Transverse colon (tissue), 4 donors: Measurements from ENCODE around the gene LIPE. TPM values are rescaled to one million over a fixed set of nuclear protein-coding genes. Genes with fewer than 3 reads are reported as not detected.

ENCODE experiments used
- DNase-seq: peaks from one replicate; pipeline ENCODE4 v3.0.0-alpha.2; 2019
- H3K27ac ChIP-seq, 4 donors: fragments of 200-600 bp; sonication (generic); 2 replicates each; pipeline ENCODE4 v1.5.1; 2016 to 2018; ENCODE audit warnings: inconsistent platforms in 4 of 4
- H3K27me3 ChIP-seq: fragments of 200-600 bp; sonication (generic); 2 replicates; pipeline ENCODE4 v1.5.1; 2017; ENCODE audit warnings: inconsistent platforms
- H3K36me3 ChIP-seq, 4 donors: fragments of 200-600 bp; sonication (generic); 2 replicates each; pipeline ENCODE4 v1.5.1; 2017 to 2019; ENCODE audit warnings: inconsistent platforms in 4 of 4
- H3K4me1 ChIP-seq, 4 donors: fragments of 200-600 bp; sonication (generic); 2 replicates each; pipeline ENCODE4 v1.5.1; 2017 to 2020; ENCODE audit warnings: inconsistent platforms in 4 of 4
- H3K4me3 ChIP-seq, 4 donors: fragments of 200-600 bp; sonication (generic); 1 replicate in 1 of 4; 2 replicates in 3 of 4; pipeline versions ENCODE4 v1.5.1 to v1.6.1; 2017 to 2019; ENCODE audit warnings: inconsistent platforms in 4 of 4
- H3K9me3 ChIP-seq, 2 donors: fragments of 200-600 bp; sonication (generic); 2 replicates each; pipeline ENCODE4 v1.5.1; 2017 to 2019; ENCODE audit warnings: inconsistent platforms in 2 of 2
- EP300 ChIP-seq: sonication (generic); formaldehyde crosslinking; IDR thresholded peaks from one replicate; pipeline ENCODE4 v1.6.1; 2017; ENCODE audit warnings: antibody characterized with exemption, low read depth
- POLR2A ChIP-seq: fragments of 450-650 bp; IDR thresholded peaks from one replicate; pipeline ENCODE4 v1.6.1; 2016; ENCODE audit warnings: antibody characterized with exemption, mild to moderate bottlenecking, moderate library complexity
- POLR2AphosphoS5 ChIP-seq, 3 donors: sonication (generic); formaldehyde crosslinking; IDR thresholded peaks; one replicate each; pipeline ENCODE4 v1.6.1; 2016; ENCODE audit warnings: antibody characterized with exemption in 3 of 3
- WGBS, 2 donors: methylation state at CpG; one replicate each; pipeline ENCODE4 v1.1.5; 2018; ENCODE audit warnings: low coverage in 1 of 2; 5-methylcytosine and 5-hydroxymethylcytosine counted together
- in situ Hi-C, 4 donors: fragments of 200-750 bp; cut with MboI; loops; one replicate each; pipeline versions ENCODE4 v1.15.0 to v1.15.1; 2017; ENCODE audit warnings: low sequenced_read_pairs in 3 of 4, low pct_ligation_motif_present in 1 of 4, low pct_unique_long_range_greater_than_20kb in 1 of 4
- intact Hi-C: fragments of 100-400 bp; cut with DNase I; formaldehyde crosslinking; loops from one replicate; pipeline ENCODE4 v1.15.1; 2023; ENCODE audit warnings: low total_unique reads
- total RNA-seq, 4 donors: library from RNA; depleted of rRNA; stranded (reverse); fragments of >200 nt; gene quantifications; one replicate each; pipeline ENCODE4 v1.1.0, GENCODE V29; 2016
- TF ChIP-seq, protein P1 (sequence below), 5 experiments: fragments of 200-600 bp in 3 of 5; fragments of 450-650 bp in 2 of 5; sonication (generic) in 3 of 5; IDR thresholded peaks; 1 replicate in 2 of 5; 2 replicates in 3 of 5; pipeline ENCODE4 v1.5.1; 2016 to 2017; ENCODE audit warnings: antibody characterized with exemption in 5 of 5, inconsistent platforms in 3 of 5, mild to moderate bottlenecking in 2 of 5, moderate library complexity in 1 of 5

The LIPE gene
- total RNA-seq, 4 donors from 2014 or later: 7.1 to 60.2 (median 25.9) TPM

DNA sequence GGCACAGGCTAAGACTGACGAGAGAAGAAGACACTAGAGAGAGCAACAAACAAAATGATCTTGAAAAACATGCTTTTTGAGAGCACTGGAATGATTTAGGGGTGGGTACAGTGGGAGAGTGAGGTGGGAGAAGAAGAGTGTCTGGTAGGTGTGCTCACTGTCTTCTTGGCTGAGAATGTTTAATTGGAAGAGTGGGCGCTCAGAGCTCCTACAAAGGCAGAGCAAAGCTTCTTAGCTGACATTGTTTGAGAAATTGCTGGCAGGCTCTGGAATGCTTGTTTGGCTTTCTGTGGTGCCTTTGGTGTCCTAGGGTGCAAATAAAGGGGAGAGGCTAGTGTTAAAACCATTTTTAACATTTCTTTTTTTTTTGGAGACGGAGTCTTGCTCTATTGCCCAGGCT, 1.5 kb upstream of the LIPE start:
- TF ChIP-seq POLR2AphosphoS5 (IDR thresholded peaks at IDR 0.05) (no peak), POLR2A (no peak), EP300 (no peak)
- TF ChIP-seq, protein P1, sequence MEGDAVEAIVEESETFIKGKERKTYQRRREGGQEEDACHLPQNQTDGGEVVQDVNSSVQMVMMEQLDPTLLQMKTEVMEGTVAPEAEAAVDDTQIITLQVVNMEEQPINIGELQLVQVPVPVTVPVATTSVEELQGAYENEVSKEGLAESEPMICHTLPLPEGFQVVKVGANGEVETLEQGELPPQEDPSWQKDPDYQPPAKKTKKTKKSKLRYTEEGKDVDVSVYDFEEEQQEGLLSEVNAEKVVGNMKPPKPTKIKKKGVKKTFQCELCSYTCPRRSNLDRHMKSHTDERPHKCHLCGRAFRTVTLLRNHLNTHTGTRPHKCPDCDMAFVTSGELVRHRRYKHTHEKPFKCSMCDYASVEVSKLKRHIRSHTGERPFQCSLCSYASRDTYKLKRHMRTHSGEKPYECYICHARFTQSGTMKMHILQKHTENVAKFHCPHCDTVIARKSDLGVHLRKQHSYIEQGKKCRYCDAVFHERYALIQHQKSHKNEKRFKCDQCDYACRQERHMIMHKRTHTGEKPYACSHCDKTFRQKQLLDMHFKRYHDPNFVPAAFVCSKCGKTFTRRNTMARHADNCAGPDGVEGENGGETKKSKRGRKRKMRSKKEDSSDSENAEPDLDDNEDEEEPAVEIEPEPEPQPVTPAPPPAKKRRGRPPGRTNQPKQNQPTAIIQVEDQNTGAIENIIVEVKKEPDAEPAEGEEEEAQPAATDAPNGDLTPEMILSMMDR (IDR thresholded peaks at IDR 0.05): no peak
- 58 to 93% methylated on average over 1 to 3 of the region's 3 CpGs for WGBS, 2 donors
- H3K4me1 ChIP-seq: peaks cover 10 to 19% (median 13%) of the 10 kb centered on the region in 4 donors

GRCh38 chr19:42426643-42427042, 545 bp downstream of the LIPE start:
- H3K4me3 ChIP-seq: no peak overlapping the region
- TF ChIP-seq, protein P1 (IDR thresholded peaks at IDR 0.05): no peak
- TF ChIP-seq EP300 (no peak), POLR2AphosphoS5 (IDR thresholded peaks at IDR 0.05) (no peak), POLR2A (no peak)
- no peaks in the 10 kb centered on the region for H3K36me3 ChIP-seq
- no peak for DNase-seq
- no peaks in the 10 kb centered on the region for H3K27me3 ChIP-seq
- in situ Hi-C loops (no loop called here), intact Hi-C loops (no loop called here)
- H3K4me1 ChIP-seq: peaks cover 5 to 27% (median 20%) of the 10 kb centered on the region in 4 donors
- H3K27ac ChIP-seq: no peak overlapping the region
- 94% methylated on average over 3 of the region's 3 CpGs; no CpG with 5 or more reads in 1 of the 2 donors for WGBS, 2 donors
- no peaks in the 10 kb centered on the region for H3K9me3 ChIP-seq

More for the DNA sequence above, 1.5 kb upstream of the LIPE start:
- intact Hi-C loops: no loop called here
- H3K27me3 ChIP-seq: no peaks in the 10 kb centered on the region
- in situ Hi-C loops: no loop called here
- H3K27ac ChIP-seq: no peak overlapping the region
- no peak for DNase-seq
- H3K9me3 ChIP-seq: no peaks in the 10 kb centered on the region
- H3K4me3 ChIP-seq: no peak overlapping the region
- no peaks in the 10 kb centered on the region for H3K36me3 ChIP-seq

- 58% methylated on average over 13 of the region's 13 CpGs; no CpG with 5 or more reads in 1 of the 2 donors for WGBS, 2 donors
- Histone ChIP-seq H3K27ac (no peak overlapping the region), H3K27me3 (no peaks in the 10 kb centered on the region), H3K36me3 (no peaks in the 10 kb centered on the region), H3K4me1 (peaks cover 5 to 29% (median 21%) of the 10 kb centered on the region in 4 donors), H3K4me3 (no peak overlapping the region), H3K9me3 (no peaks in the 10 kb centered on the region)
- TF ChIP-seq, protein P1 (IDR thresholded peaks at IDR 0.05): peak in 1 of 5 experiments; percentile 11
- no peak for TF ChIP-seq POLR2AphosphoS5 (IDR thresholded peaks at IDR 0.05)
- DNase-seq: no peak
- intact Hi-C loops: no loop called here
- in situ Hi-C loops: no loop called here
Observed at GRCh38 chr19:42424712-42425131, 2.5 kb downstream of the LIPE start.

- no peaks in the 10 kb centered on the region for H3K27me3 ChIP-seq
- TF ChIP-seq POLR2A: no peak
- no peaks in the 10 kb centered on the region for H3K36me3 ChIP-seq
- in situ Hi-C loops: no loop called here
- no peaks in the 10 kb centered on the region for H3K9me3 ChIP-seq
- DNase-seq: no peak
- H3K4me1 ChIP-seq: peaks cover 5 to 29% (median 21%) of the 10 kb centered on the region in 4 donors
- intact Hi-C loops: no loop called here
- H3K27ac ChIP-seq: no peak overlapping the region
- H3K4me3 ChIP-seq: peak overlapping the region in 1 of 4 donors; percentile 75
- WGBS, 2 donors: 78 to 100% methylated on average over 1 to 15 of the region's 15 CpGs
Observed at GRCh38 chr19:42424345-42424707, 2.9 kb downstream of the LIPE start.
